NCI-H1092 treated with DMSO at 0.1 percent for 48 hours (cell line): ENCODE measurements around the gene TYSND1.
"Not testable (repeated sequence)": the region's sequence is repeated elsewhere in the genome, so short reads cannot be mapped to it uniquely, and the experiment has no call there.

ENCODE experiments used
- DNase-seq: peaks from one replicate; lab custom pipeline; 2025; lab: John Stamatoyannopoulos, UW

Gene TYSND1

GRCh38 chr10:70132098-70133029 lies 14.1 kb downstream of the TYSND1 start, which contains the start of gene AIFM2:
AIFM2 (minus strand) TSS chr10:70132825; CDS start chr10:70124084, 8,741 bp downstream.
- peak; percentile 15 for DNase-seq

GRCh38 chr10:70131560-70131937 lies 15.0 kb downstream of the TYSND1 start:
- DNase-seq: no peak

GRCh38 chr10:70130878-70131559 lies 15.5 kb downstream of the TYSND1 start:
- DNase-seq: no peak

- no peak for DNase-seq
Observed at GRCh38 chr10:70126700-70127395, 19.7 kb downstream of the TYSND1 start.

GRCh38 chr10:70125918-70126552 lies 20.5 kb downstream of the TYSND1 start:
- DNase-seq: no peak

GRCh38 chr10:70124918-70125317 lies 21.6 kb downstream of the TYSND1 start:
- DNase-seq: no peak

- DNase-seq: no peak
Observed at GRCh38 chr10:70124415-70124814, 22.1 kb downstream of the TYSND1 start.

- no peak for DNase-seq
Observed at GRCh38 chr10:70123817-70124216, 22.7 kb downstream of the TYSND1 start.

GRCh38 chr10:70123166-70123565 lies 23.3 kb downstream of the TYSND1 start:
- not testable (repeated sequence) for DNase-seq

GRCh38 chr10:70122742-70123141 lies 23.8 kb downstream of the TYSND1 start:
- DNase-seq: no peak

GRCh38 chr10:70121281-70121949 lies 25.1 kb downstream of the TYSND1 start:
- DNase-seq: no peak

- no peak for DNase-seq
Observed at GRCh38 chr10:70120417-70120816, 26.1 kb downstream of the TYSND1 start.

- DNase-seq: no peak
Observed at GRCh38 chr10:70119623-70120022, 26.9 kb downstream of the TYSND1 start.

- DNase-seq: no peak
Observed at GRCh38 chr10:70119197-70119596, 27.3 kb downstream of the TYSND1 start.

GRCh38 chr10:70118196-70118595 lies 28.3 kb downstream of the TYSND1 start:
- DNase-seq: no peak

GRCh38 chr10:70117646-70118045 lies 28.9 kb downstream of the TYSND1 start:
- DNase-seq: no peak

- peak; percentile 6 for DNase-seq
Observed at GRCh38 chr10:70115948-70116682, 30.4 kb downstream of the TYSND1 start.

- DNase-seq: no peak
Observed at GRCh38 chr10:70114902-70115301, 31.6 kb downstream of the TYSND1 start.

- no peak for DNase-seq
Observed at GRCh38 chr10:70112071-70112470, 34.4 kb downstream of the TYSND1 start.

- no peak for DNase-seq
Observed at GRCh38 chr10:70111496-70111895, 35.0 kb downstream of the TYSND1 start.
